Skeletal muscle cell (primary cell): ENCODE measurements around the gene CD207.
"Not testable (repeated sequence)": the region's sequence is repeated elsewhere in the genome, so short reads cannot be mapped to it uniquely, and the experiment has no call there.

Experiments
- DNase-seq: peaks from one replicate; pipeline ENCODE4 v3.0.0-alpha.2; 2010; ENCODE audit warnings: low read depth
- H3K4me3 ChIP-seq: 2 replicates; pipeline ENCODE4 v1.5.1; 2011; ENCODE audit warnings: low read depth, mild to moderate bottlenecking, control low read depth, low read length, moderate library complexity

CD207 gene

GRCh38 chr2:70797996-70798395 is 37.6 kb downstream of the CD207 start:
- DNase-seq, H3K4me3 ChIP-seq: not testable (repeated sequence)

GRCh38 chr2:70797506-70797905 is 38.1 kb downstream of the CD207 start:
- no peak overlapping the region for H3K4me3 ChIP-seq
- DNase-seq, result no peak

- no peak for DNase-seq
These were observed 39.4 kb downstream of the CD207 start for GRCh38 chr2:70796262-70796661.

DNA sequence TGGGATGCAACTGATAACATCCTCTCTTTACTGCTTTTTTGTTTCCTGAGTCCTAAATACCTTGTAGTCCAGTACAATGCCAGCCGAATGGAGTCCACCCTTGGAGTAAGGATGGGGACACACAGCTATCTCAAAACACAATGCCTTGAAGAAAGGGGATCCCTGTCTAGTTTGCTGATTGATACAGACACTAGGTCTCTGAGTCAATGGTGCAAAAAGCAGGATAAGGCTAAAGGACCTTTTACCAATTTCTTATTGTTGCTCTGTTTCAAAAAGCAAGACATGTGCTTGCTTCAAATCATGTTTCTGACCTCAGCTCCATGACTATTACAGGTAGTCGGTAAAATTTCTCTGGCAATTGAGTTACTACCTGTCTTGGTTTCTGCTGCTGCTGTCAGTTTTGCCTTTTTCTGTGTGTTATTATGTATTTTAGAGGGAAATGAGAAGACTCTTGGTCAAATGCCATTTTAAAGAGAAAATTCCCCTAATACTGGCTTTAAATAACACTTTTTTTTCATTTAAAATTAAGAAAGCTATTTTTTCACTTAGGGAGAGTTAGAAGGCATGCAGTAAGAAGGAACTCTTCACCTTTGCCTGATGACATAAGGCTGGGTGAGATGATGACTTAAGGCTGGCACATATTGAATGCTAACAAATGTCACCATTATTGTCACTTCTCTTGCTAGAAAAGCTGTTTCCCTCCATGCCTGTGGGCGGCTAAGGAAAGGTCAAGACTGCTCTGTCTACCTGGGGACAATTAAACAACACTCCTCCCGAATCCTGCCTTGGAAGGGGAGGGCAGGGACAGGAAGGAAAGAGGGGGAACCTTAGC is 40.2 kb downstream of the CD207 start:
- DNase-seq, result no peak
- H3K4me3 ChIP-seq, result no peak overlapping the region

More at GRCh38 chr2:70796262-70796661, 39.4 kb downstream of the CD207 start:
- no peak overlapping the region for H3K4me3 ChIP-seq

- no peak for DNase-seq
These were observed 42.2 kb downstream of the CD207 start for GRCh38 chr2:70793450-70793849.

GRCh38 chr2:70790136-70790828 is 45.3 kb downstream of the CD207 start, which contains the start of gene FIGLA:
TSS of gene FIGLA (minus strand) at chr2:70790643. CDS start at chr2:70790638, 5 bp downstream.
- H3K4me3 ChIP-seq, result peak within 1 kb of the TSS; percentile 4
- DNase-seq, result no peak

More at GRCh38 chr2:70793450-70793849, 42.2 kb downstream of the CD207 start:
- H3K4me3 ChIP-seq, result no peak overlapping the region

- peak overlapping the region; percentile 4 for H3K4me3 ChIP-seq
- DNase-seq, result no peak
These were observed 46.1 kb downstream of the CD207 start for GRCh38 chr2:70789304-70790135.

- DNase-seq, result no peak
- no peak overlapping the region for H3K4me3 ChIP-seq
These were observed 50.3 kb downstream of the CD207 start for GRCh38 chr2:70785137-70785911.

DNA sequence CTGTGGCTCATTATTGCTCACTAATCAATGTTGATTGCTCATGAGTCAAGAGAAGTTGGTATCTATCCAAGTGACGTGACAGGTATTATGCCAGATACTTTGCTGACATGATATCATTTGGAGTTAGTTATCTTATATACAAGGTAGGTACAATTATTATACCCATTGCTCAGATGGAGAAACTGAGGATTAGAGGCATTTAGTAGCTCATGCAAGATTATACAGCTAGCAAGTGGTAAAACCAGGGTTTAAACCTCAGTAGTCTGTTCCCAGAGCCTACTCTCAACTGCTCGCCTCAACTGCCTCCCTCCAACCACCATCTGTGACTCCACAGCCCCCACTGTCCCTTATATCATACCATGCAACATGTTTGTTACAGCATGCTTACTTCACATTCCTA is 51.3 kb downstream of the CD207 start:
- DNase-seq, result no peak
- no peak overlapping the region for H3K4me3 ChIP-seq
